NCI-H1436 treated with DMSO at 0.1 percent for 48 hours (cell line): ENCODE measurements around the gene GLDC.
"Not testable (repeated sequence)": the region's sequence is repeated elsewhere in the genome, so short reads cannot be mapped to it uniquely, and the experiment has no call there.

Experiments
- DNase-seq: peaks from one replicate; lab custom pipeline; 2025; lab: John Stamatoyannopoulos, UW

Gene GLDC

DNA sequence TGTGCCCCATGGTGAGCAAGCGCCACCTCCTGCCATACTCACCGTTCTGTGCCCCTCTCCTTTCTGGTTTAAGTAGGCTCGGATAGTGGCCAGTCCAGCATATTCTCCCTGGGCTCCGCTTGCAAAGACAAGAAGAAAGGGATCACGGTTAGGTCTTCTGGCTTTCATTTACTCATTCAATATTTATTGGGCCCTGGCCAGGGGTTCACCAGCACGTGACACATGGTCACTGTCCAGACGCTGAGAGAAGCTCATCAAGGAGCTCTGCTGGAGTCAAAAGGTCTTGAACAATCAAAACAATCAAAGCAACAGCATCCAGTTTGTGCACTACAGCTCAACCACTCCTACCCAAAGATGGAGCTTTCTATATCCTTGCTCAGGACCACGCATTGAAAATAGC is 80.2 kb downstream of the GLDC start:
- no peak for DNase-seq

DNA sequence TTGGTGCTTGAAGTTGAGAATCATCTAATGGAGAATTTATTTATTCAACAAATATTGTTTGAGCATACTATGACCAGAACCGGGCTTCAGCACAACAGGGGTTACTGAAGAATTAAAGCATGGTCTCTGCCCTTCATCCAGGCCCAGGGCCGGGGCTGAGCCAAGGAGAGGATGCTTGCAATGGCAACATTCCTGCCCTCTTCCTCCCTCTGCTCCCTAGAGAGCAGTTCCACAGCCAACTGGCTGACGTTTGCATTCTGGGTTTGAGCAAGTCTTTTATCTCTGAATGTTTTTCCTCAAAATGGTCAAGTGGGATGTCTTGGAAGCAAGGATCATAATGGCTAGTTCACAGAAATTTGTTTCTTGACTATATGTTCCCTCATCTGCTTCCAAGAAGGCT is 80.7 kb downstream of the GLDC start:
- no peak for DNase-seq

DNA sequence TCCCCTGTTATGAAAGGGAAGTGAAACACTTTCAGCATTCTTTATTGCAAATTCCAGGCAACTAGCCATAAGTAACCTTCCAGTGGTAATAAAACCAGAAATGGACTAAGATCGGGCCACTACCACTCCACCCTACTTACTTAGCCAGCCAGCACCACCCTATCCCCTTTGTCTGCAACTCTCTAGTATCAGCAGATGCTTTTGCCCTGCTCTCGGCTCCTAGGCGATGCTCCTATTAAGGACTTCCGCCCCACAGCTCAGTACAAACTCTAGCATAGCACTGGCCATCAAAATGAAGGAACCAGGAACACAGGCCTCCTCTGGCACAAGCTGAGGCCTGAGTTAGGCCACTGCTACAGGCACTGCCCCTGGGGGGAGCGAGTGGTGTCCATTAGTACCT is 81.2 kb downstream of the GLDC start:
- no peak for DNase-seq

DNA sequence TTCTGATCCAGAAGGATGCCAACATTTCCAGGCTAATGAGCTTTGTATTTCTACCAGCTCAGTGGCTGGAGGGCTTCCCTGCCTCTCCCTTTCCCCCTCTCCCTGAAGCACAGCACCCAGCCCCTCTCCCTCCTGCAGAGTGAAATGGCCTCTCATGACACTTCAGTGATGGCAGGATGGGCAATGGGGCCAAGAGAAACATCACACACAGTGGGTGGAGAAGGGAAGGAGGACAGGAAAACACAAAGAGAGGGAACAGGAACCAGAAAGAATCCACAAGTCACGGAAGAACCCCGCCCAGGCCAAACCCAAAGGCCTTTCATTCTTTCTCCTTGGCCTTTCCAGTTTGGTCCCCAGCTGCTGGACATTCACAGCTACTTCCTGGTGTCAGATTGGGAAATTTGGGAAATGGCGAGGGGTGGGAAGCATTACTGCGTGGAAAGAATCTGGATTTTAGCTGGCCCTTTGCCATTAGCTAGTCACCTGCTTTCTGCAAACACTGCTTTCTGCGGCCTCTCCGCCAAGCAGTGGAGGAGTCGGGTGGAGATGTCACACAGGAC is 82.6 kb downstream of the GLDC start:
- DNase-seq = no peak

DNA sequence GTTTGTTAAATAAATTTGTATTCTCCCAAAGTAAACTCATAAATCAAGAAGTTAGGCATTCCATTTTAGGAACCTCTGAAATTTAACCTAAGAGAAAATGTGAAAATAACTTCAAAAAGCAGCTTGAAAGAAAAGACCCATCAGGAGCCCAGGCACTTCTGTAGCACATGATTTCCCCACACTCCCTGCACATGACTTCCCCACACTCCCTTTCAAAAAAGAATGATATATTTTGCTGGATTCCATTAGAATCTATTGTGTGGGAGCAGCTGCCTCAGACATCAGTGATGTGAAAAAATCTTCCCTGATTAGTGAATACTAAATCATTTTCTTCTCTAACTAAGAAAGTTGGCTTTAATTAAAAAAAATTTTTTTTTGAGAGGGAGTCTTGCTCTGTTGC is 83.3 kb downstream of the GLDC start:
- no peak for DNase-seq

DNA sequence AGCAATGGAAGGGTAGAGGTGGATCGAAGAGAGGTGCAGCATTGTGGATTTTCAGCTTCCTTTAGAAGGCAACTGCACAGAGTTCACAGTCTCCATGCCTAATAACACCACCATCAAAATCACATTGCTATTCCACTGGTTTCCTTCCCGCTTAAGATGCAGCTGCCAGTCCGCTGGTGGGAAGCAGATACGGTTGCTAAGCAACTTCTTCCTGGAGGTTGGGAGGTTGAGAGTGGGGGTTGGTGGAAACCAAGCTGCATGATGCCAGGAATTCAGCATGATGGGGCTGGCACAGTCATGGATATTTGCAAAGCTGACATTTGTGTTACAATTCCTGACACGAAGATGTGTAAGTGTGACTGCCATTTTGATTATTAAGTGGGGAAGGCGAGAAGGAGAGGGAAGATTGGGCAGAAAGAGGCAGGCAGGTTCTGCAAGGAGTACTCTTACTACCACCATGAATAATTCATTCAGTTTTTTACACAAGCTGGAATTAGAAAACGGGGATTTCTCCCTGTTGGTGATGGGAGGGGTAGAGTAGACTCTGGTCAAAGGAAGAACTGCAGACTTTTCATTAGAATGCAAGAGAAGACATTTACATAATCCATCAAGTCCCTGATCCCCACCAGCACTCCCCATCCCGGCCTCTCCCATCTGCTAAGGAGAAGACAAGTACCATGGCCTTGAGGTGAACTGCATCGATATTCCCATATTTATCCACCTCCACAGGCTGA is 87.5 kb downstream of the GLDC start:
- DNase-seq = no peak

DNA sequence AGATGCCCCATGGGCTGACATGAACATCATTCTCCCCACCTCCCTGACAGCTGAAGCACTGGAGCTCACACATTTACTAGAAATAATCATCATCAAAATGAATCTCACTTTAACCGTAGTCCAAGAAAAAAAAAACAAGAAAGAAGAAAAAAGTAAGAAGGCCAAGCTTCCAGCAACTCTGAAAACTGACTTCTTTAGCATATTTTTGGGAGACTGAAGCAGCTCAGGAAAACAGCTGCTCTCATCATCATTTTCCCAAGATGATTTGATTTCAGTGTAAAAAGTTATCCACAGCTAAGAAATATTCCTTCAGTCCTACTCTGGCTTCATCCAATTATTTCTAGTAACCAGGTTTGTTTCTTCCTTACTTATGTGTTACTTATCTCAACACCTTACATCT is 91.7 kb downstream of the GLDC start:
- no peak for DNase-seq

DNA sequence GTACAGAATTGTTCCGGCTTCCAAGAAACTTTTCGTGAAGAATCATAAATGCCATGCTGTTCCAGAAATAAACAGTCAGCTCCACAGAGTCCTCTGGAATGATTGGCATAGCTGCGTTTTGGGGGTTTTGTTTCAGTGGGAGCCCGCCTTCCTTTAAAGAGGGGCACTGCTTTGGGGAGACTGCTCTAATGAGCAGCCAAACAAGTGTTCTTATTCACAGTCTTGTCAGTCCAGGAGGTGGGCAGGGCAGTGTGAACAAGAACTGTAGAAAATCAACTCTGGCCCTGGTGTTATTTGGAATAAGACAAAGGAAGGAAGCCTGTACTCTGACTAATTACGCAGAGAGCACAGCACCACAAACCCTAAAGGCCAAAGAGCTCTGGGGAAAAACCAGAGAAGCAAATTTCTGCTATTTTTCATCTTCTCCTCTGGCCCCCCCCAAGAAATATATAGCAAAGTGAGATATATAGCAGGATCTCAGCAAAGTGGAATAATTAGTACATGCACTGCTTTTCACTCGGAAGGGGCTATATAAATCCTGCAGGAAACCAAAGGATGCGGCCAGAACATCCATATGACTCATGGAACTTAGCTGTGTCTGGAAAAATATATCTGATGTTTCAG is 92.9 kb downstream of the GLDC start:
- DNase-seq = no peak

DNA sequence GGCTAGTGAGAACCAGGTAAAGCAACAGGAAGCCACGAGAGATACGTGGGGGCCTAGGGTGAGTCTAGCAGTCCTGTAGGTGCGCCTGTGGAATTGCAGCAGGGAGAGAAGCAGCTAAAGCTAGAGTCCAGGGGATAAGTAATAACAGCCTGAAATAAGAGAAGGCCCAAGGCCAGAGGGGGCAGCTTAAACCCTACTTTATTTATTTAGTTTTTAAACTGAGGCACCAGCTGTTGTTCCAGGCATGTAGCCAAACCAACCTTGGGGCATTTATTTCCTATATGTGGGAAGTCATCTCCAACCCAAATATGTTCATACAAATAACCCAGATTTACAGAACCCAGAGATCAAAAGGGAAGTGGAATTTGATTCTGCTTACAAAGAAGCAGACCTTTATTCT is 93.5 kb downstream of the GLDC start:
- no peak for DNase-seq

DNA sequence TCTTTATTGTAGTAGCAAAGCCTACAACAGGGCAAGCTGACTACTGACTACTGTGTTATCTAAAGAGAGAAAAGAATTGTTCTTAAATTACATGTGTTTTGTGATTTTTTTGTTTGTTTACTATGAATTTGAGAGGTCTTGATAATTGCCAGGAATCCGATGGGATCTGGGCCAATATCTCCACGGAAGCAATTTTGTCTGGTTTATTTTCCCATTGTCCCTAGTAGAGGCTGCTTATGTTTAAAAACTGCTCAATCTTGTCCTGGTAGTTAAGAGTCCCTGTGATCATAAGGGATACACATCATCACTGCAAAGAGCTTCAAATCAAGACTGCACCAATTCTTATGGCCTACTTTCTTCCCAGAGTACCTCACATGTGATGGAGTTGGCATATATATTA is 94.4 kb downstream of the GLDC start:
- no peak for DNase-seq

DNA sequence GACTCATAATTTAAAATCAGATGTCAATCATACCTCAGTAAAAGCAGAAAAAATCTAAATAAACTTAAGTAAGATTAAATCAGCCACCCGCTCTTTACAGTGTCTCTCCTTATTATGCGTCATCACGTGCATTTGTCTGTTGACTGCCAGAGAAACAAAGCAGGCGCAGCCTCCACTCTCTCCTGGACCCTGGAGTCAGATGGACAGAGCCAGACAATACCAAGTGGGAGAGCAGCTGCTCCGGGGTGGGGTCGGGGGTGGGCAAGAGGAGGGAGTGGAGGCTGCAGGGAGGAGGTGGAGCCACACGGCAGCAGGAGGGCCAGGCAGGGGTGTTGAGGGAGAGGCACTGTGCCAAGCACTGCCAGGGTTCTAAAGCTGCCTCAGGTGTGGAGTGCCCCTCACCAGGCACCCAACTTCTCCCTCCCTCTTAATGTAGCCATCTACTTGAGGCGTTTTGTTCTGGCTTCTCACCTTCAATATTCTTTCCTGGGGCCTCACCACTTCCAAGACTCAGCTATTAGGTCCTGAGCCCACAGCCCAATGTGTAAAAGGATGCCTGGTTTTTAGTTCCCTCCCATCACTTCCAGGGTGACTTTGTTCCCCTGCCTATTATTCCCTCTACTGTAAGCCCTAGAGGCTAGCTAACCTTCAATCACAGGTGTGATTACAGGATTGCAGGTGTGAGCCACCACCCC is 96.3 kb downstream of the GLDC start:
- DNase-seq = no peak

DNA sequence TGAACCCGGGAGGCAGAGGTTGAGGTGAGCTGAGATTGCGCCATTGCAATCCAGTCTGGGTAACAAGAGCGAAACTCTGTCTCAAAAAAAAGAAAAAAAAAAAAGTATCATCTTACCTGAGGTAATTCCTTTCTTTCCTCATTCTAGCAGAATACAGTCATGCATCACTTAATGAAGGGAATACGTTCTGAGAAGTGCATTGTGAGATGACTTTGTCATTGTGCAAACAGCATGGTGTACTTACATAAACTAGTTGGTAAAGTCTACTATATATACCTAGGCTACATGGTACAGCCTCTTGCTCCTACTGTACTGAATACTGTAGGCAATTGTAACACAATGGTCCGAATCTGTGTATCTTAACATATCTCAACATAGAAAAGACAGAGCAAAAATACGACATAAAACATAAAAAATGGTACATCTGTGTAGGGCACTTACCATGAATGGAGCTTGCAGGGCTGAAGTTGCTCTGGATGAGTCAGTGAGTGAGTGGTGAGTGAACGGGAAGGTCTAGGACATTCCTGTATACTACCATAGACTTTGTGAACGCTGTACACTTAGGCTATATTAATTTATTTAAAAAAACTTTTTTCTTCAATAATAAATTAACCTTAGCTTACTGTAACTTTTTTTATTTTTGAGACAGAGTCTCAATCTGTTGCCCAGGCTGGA is 100.4 kb downstream of the GLDC start:
- DNase-seq = no peak

DNA sequence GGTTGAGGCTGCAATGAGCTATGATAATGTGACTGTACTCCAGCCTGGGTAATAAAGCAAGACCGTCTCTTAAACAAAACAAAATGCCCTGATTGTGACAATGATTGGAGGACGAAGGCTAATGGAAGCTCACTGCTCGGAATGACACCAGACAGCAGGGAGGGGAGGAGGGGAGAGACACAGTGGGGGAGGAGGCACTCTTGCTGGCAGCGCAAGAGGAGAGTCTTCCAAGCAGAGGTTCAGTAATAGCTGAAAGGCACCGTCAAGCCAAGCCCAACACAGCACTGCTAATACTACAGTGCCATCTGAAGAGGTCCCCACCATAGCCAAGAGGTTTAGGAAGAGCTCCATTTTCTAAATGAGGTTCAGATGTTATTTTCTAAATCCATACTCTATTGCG is 102.3 kb downstream of the GLDC start:
- no peak for DNase-seq

DNA sequence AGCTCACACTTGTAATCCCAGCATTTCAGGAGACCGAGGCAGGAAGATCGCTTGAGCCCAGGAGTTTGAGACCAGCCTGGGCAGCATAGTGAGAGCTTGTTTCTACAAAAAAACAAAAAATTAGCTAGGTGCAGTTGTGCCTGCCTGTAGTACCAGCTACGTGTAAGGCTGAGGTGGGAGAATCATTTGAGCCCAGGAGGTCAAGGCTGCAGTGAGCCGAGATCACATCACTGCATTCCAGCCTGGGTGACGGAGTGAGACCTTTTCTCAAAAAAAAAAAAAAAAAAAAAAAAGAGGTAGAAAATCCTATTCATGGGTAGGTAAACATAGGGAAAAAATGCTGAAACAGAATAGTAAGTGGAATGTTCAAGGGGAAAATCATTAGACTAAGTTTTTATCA is 102.9 kb downstream of the GLDC start:
- not testable (repeated sequence) for DNase-seq

DNA sequence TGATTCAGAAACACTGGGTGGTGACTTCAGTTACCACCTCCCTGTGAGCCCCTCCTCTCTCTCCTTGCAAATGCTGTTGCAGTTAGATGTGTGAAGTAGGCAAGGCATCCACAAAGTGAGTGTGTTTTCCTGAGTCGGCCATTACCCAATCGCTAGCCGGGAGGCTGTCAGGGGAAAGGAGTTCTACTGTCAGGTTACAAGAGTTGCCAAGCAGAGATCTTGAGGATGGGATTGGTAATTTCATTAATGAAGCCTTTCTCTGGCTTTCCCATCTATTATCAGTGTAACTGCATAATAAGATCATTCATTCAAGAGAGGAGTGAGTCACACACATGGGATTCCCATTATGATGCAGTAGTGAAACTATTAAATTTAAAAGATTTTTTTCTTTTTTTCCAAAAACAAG is 106.9 kb downstream of the GLDC start:
- DNase-seq = no peak

DNA sequence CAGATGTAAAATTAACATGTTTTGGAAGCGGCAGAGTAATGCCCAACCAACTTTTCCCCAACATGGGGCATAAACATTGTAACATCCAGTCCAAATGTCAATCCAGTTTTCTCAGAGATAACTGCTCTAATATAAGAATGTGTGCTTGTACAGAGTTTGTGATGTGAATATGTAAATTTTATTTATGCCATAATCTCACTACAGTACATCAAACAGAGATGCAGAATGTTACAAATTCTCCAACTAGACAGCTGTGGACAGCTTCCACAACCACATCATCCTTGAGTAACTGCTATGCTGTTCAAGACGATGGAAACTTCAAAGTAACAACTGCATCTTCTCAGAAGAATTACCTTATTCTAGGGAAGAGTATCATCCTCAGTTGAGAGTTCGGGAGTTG is 109.9 kb downstream of the GLDC start:
- DNase-seq = no peak

DNA sequence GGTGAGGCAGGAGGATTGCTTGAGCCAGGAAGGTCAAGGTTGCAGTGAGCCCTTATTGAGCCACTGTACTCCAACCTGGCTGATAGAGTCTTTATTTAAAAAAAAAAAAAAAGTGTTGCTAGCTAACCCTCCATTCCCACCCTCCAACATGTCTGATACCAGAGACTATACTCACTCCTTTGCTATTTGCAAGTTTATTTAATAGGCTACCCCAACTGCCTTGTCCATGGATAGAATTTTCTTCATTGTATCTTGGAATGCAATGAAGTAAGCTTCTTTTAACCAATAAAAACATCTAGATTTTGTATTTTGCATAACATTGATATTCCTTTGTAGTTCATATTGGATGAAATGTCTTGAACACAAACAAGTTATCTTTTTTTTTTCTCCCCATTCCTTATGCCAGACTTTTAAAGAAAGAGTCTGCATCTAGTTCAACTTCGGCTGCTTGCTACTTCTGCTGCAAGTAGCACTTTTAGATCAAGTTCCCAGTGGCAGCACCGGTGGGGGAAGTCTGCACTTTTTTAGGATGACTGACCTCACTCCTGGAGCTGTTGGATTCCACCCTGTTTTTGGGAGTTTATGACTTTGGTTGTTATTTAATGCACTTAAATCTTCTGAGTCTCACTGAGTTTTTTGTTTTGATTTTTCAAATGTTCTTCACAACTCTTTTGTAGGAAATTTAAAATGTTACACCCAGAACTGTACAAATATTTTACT is 120.0 kb downstream of the GLDC start:
- no peak for DNase-seq

DNA sequence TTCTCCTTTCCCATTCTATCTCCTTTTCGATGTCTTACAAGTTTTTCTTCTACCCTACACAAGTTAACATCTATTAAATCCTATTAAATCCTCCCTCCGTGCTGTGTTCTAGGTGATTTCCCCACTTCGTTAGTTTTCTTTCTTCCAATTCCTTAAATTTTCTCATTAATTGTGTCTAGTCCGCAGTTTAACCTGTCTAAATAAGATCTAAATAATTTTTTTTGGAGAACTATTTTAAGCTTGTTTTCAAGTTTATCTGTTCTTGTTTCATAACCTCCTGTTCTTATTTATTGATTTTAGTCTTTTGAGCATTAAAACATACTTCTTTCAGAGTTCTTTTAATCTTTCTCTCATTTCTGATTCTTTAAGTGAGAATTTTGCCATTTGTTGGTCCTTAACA is 123.3 kb downstream of the GLDC start:
- DNase-seq = no peak

DNA sequence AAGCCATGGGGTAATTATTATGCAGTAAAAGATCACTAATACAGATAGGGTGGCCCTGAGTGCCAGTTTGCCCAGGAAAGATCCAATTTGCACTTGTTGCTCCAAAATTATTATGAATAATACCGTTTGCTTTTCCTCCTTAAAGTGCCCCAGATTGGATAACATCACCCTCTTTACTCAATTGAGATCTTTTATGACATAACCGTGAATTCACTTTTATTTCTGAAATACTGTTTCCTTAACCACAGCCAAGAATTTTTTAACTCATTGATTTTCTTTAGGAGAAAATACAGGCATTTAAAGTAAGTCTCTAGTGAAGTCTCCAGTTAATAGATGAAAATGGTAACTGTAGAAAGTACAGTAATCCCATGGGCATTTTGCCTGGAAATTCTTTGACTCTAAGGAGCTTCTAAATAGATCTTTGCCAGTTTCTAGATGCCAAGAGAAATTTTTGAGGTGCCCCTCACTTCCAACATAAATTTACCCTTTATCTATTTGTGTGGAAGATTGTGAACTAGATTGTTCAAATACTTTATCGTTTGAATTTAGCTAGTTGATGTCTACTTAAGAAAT is 133.4 kb downstream of the GLDC start:
- DNase-seq = no peak

DNA sequence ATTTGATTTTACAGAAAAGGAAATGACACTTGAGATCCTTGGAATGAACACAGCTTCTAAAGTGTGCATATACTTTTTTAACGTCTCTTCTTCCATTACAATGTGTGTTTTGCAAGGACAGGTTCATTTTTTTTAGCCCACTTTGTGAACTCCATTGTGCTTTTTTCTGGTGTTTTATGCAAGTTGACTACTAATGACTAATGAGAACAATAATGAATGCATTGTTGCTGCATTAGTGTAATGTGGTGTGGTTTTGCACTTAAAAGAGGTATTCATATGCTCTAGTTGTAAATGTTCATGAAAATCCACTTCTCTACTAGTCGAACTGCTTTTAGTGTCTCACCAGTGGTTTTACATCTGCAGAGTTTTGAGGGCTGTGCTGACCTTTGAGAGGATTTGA is 139.0 kb downstream of the GLDC start:
- no peak for DNase-seq

DNA sequence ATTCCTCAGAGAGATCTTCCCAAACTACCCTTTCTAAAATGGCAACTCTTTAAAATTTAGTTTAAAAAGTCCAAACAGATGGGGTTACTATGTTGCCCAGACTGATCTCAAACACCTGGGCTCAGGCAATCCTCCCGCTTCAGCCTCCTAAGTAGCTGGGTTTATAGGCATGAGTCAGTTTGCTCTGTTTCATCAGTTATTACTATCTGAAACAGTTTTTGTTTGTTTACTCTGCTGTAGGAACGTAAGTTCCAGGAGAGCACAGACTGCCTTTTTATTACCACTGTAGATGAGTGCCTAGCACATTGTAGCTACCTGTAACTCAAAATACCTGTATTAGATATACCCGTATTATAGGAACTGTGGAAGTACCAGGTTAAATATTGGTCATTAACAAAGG is 143.1 kb downstream of the GLDC start:
- DNase-seq = no peak
